AG10803 (cell line): ENCODE data around the gene TMIGD2.

Experiments used
- DNase-seq: peaks from one replicate; pipeline ENCODE4 v3.0.0; 2010; ENCODE audit warnings: low read depth
- H3K4me3 ChIP-seq: 2 replicates; pipeline ENCODE4 v1.5.1; 2011; ENCODE audit warnings: mild to moderate bottlenecking, low read length, control low read depth
- CTCF ChIP-seq: conservative IDR thresholded peaks from 2 replicates; pipeline ENCODE4 v1.5.1; 2011; ENCODE audit warnings: mild to moderate bottlenecking, low read length, control low read depth, inconsistent platforms

TMIGD2 gene

GRCh38 chr19:4324228-4324627 lies 22.0 kb upstream of the TMIGD2 start:
- TF ChIP-seq CTCF, result no peak
- no peak overlapping the region for H3K4me3 ChIP-seq
- DNase-seq, result no peak

- no peak for DNase-seq
- H3K4me3 ChIP-seq, result no peak overlapping the region
- TF ChIP-seq CTCF, result no peak
Observed at GRCh38 chr19:4323692-4324091, 21.5 kb upstream of the TMIGD2 start.

GRCh38 chr19:4322942-4323665 lies 20.9 kb upstream of the TMIGD2 start:
- H3K4me3 ChIP-seq, result no peak overlapping the region
- no peak for TF ChIP-seq CTCF
- no peak for DNase-seq

GRCh38 chr19:4320419-4320818 lies 18.2 kb upstream of the TMIGD2 start:
- no peak overlapping the region for H3K4me3 ChIP-seq
- TF ChIP-seq CTCF, result no peak
- no peak for DNase-seq

GRCh38 chr19:4319067-4319718 lies 17.0 kb upstream of the TMIGD2 start:
- no peak for TF ChIP-seq CTCF
- H3K4me3 ChIP-seq, result no peak overlapping the region
- DNase-seq, result no peak

GRCh38 chr19:4318460-4318859 lies 16.3 kb upstream of the TMIGD2 start:
- no peak for TF ChIP-seq CTCF
- no peak overlapping the region for H3K4me3 ChIP-seq
- DNase-seq, result no peak

GRCh38 chr19:4316956-4317355 lies 14.8 kb upstream of the TMIGD2 start:
- no peak for TF ChIP-seq CTCF
- H3K4me3 ChIP-seq, result no peak overlapping the region
- no peak for DNase-seq
